Endodermal cell (in vitro differentiated cells): ENCODE data around the gene CDH4. TPM values are rescaled to one million over a fixed set of nuclear protein-coding genes. Genes with fewer than 3 reads are reported as not detected.

Experiments
- DNase-seq: peaks from one replicate; pipeline ENCODE4 v3.0.0-alpha.2; 2017
- H3K27ac ChIP-seq: 2 replicates; pipeline ENCODE4 v1.5.1; 2013; ENCODE audit warnings: mild to moderate bottlenecking, low read depth, low read length, moderate library complexity
- H3K27me3 ChIP-seq: 2 replicates; pipeline ENCODE4 v1.6.1; 2013; ENCODE audit warnings: mild to moderate bottlenecking, low read length, moderate library complexity; ENCODE audit not compliant: insufficient read depth, control insufficient read depth, poor library complexity, severe bottlenecking
- H3K36me3 ChIP-seq: 2 replicates; pipeline ENCODE4 v1.7.0; 2013; ENCODE audit warnings: mild to moderate bottlenecking, low read length, moderate library complexity; ENCODE audit not compliant: control insufficient read depth, insufficient read depth
- H3K4me1 ChIP-seq: one replicate; pipeline ENCODE4 v1.7.0; 2013; ENCODE audit warnings: low read length; ENCODE audit not compliant: control insufficient read depth, insufficient read depth
- H3K4me3 ChIP-seq: 2 replicates; pipeline ENCODE4 v1.5.1; 2013; ENCODE audit warnings: mild to moderate bottlenecking, low read length, moderate library complexity
- H3K9ac ChIP-seq: 2 replicates; pipeline ENCODE4 v1.6.1; 2013; ENCODE audit warnings: mild to moderate bottlenecking, low read length, moderate library complexity; ENCODE audit not compliant: poor library complexity, severe bottlenecking; ENCODE audit errors: extremely low read depth
- H3K9me3 ChIP-seq: 2 replicates; pipeline ENCODE4 v1.6.1; 2013; ENCODE audit warnings: mild to moderate bottlenecking, low read length, moderate library complexity; ENCODE audit not compliant: control insufficient read depth
- H3K27ac Mint-ChIP-seq: 2 replicates; pipeline ENCODE4 v1.8.0; 2020; ENCODE audit warnings: mixed read lengths
- H3K27me3 Mint-ChIP-seq: 2 replicates; pipeline ENCODE4 v1.8.0; 2021; ENCODE audit warnings: mild to moderate bottlenecking, mixed read lengths; ENCODE audit not compliant: insufficient read depth
- H3K36me3 Mint-ChIP-seq: 2 replicates; pipeline ENCODE4 v1.8.0; 2020; ENCODE audit warnings: low read depth, mixed read lengths
- H3K4me1 Mint-ChIP-seq: 2 replicates; pipeline ENCODE4 v1.8.0; 2020; ENCODE audit warnings: mixed read lengths
- H3K4me3 Mint-ChIP-seq: 2 replicates; pipeline ENCODE4 v1.8.0; 2020; ENCODE audit warnings: mild to moderate bottlenecking, moderate library complexity, mixed read lengths
- H3K9me3 Mint-ChIP-seq: 2 replicates; pipeline ENCODE4 v1.8.0; 2020; ENCODE audit warnings: mild to moderate bottlenecking, mixed read lengths
- CTCF ChIP-seq: fragments of 200-600 bp; sonication (generic); conservative IDR thresholded peaks from 2 replicates; pipeline ENCODE4 v1.5.0; 2021; ENCODE audit warnings: antibody characterized with exemption, mild to moderate bottlenecking
- WGBS, 2 experiments: methylation state at CpG; one replicate each; pipeline versions ENCODE4 v1.1.5 to v1.1.7; 2013; ENCODE audit warnings: missing lambda C conversion rate in 2 of 2, mixed read lengths in 1 of 2; ENCODE audit not compliant: insufficient coverage in 1 of 2, insufficient read length in 1 of 2; 5-methylcytosine and 5-hydroxymethylcytosine counted together
- total RNA-seq, 2 donors: library from RNA; stranded (reverse); fragmentation: NEBNext Ultra II Directional in 1 of 2; extraction: Animal tissue kit (Norgen Biotek cat#: 25700) in 1 of 2; gene quantifications; 2 replicates in 1 of 2; 3 replicates in 1 of 2; pipeline ENCODE4 v1.2.1, GENCODE V29; 2021

The CDH4 gene
- total RNA-seq, 2 donors from 2014 or later, result 1.8 to 5.8 TPM

GRCh38 chr20:61371501-61372136 is 119.6 kb downstream of the CDH4 start:
- Mint-ChIP-seq H3K4me1 (peaks cover 2% of the 10 kb centered on the region), H3K27me3 (peaks cover 13% of the 10 kb centered on the region), H3K9me3 (peaks cover 2% of the 10 kb centered on the region), H3K27ac (no peak overlapping the region), H3K36me3 (no peaks in the 10 kb centered on the region), H3K4me3 (no peak overlapping the region)
- no peaks in the 10 kb centered on the region for H3K4me1 ChIP-seq
- H3K9ac ChIP-seq, result no peak overlapping the region
- no peak for DNase-seq
- no peaks in the 10 kb centered on the region for H3K27me3 ChIP-seq
- H3K4me3 ChIP-seq, result no peak overlapping the region
- no peaks in the 10 kb centered on the region for H3K9me3 ChIP-seq
- 83 to 89% methylated on average over 15 to 22 of the region's 22 CpGs for WGBS, 2 experiments
- H3K27ac ChIP-seq, result peak overlapping the region; percentile 89
- no peak for TF ChIP-seq CTCF
- H3K36me3 ChIP-seq, result no peaks in the 10 kb centered on the region

GRCh38 chr20:61372137-61373054 is 120.3 kb downstream of the CDH4 start:
- no peak for TF ChIP-seq CTCF
- Histone ChIP-seq H3K9ac (no peak overlapping the region), H3K4me3 (no peak overlapping the region), H3K27ac (no peak overlapping the region), H3K9me3 (no peaks in the 10 kb centered on the region), H3K27me3 (no peaks in the 10 kb centered on the region), H3K36me3 (no peaks in the 10 kb centered on the region), H3K4me1 (no peaks in the 10 kb centered on the region)
- H3K4me1 Mint-ChIP-seq, result no peaks in the 10 kb centered on the region
- H3K4me3 Mint-ChIP-seq, result no peak overlapping the region
- no peaks in the 10 kb centered on the region for H3K36me3 Mint-ChIP-seq
- H3K27ac Mint-ChIP-seq, result no peak overlapping the region
- peaks cover 14% of the 10 kb centered on the region for H3K27me3 Mint-ChIP-seq
- no peak for DNase-seq
- no peaks in the 10 kb centered on the region for H3K9me3 Mint-ChIP-seq
- WGBS, 2 experiments, result 94 to 98% methylated on average over 20 to 25 of the region's 25 CpGs

GRCh38 chr20:61373055-61373399 is 121.0 kb downstream of the CDH4 start:
- Mint-ChIP-seq H3K36me3 (no peaks in the 10 kb centered on the region), H3K4me3 (no peak overlapping the region), H3K4me1 (no peaks in the 10 kb centered on the region), H3K27ac (no peak overlapping the region), H3K27me3 (peaks cover 18% of the 10 kb centered on the region), H3K9me3 (no peaks in the 10 kb centered on the region)
- no peak overlapping the region for H3K9ac ChIP-seq
- H3K27me3 ChIP-seq, result no peaks in the 10 kb centered on the region
- no peaks in the 10 kb centered on the region for H3K4me1 ChIP-seq
- H3K36me3 ChIP-seq, result no peaks in the 10 kb centered on the region
- no peak for DNase-seq
- TF ChIP-seq CTCF, result no peak
- whole genome bisulfite sequencing, 2 experiments, result 87 to 93% methylated on average over 7 to 10 of the region's 10 CpGs
- no peak overlapping the region for H3K27ac ChIP-seq
- no peak overlapping the region for H3K4me3 ChIP-seq
- H3K9me3 ChIP-seq, result no peaks in the 10 kb centered on the region
